Left lung (tissue), 10 donors: ENCODE results near the gene IGFALS. TPM values are rescaled to one million over a fixed set of nuclear protein-coding genes. Genes with fewer than 3 reads are reported as not detected.

Experiments
- ATAC-seq: fragments of 200-7000 bp; cut with Tn5 transposase; one replicate; pipeline ENCODE4 v1.9.1; 2020; ENCODE audit warnings: moderate library complexity
- DNase-seq, 4 donors: peaks; one replicate each; pipeline ENCODE4 v3.0.0-alpha.2; 2013 to 2020
- H3K27ac ChIP-seq, 2 donors: fragments of 200-600 bp; sonication (generic) in 1 of 2; one replicate each; pipeline versions ENCODE4 v1.5.0 to v1.8.0; 2020 to 2021
- H3K27me3 ChIP-seq, 2 donors: fragments of 200-600 bp; sonication (generic) in 1 of 2; one replicate each; pipeline versions ENCODE4 v1.5.0 to v1.8.0; 2020 to 2021
- H3K36me3 ChIP-seq, 2 donors: fragments of 200-600 bp; sonication (generic) in 1 of 2; one replicate each; pipeline versions ENCODE4 v1.5.0 to v1.8.0; 2020 to 2021
- H3K4me1 ChIP-seq, 2 donors: fragments of 200-600 bp; one replicate each; pipeline ENCODE4 v1.8.0; 2021
- H3K4me3 ChIP-seq, 2 donors: fragments of 200-600 bp; sonication (generic) in 1 of 2; one replicate each; pipeline versions ENCODE4 v1.5.0 to v1.8.0; 2020 to 2021; ENCODE audit warnings: mild to moderate bottlenecking in 1 of 2
- H3K9me3 ChIP-seq, 2 donors: fragments of 200-600 bp; sonication (generic) in 1 of 2; one replicate each; pipeline versions ENCODE4 v1.5.0 to v1.8.0; 2020 to 2021
- CTCF ChIP-seq, 2 donors: fragments of 200-600 bp; sonication (generic) in 1 of 2; IDR thresholded peaks; one replicate each; pipeline versions ENCODE4 v1.5.0 to v1.8.0; 2021; ENCODE audit warnings: antibody characterized with exemption in 2 of 2
- intact Hi-C, 2 donors: fragments of 100-400 bp; cut with DNase I; formaldehyde crosslinking; loops; one replicate each; pipeline versions ENCODE4 v1.11.2 to v1.14.2; 2022
- polyA plus RNA-seq, 6 donors: library from polyadenylated mRNA; unstranded; fragments of 120-200 nt; gene quantifications; one replicate each; pipeline ENCODE4 v1.2.1, GENCODE V29; 2013; ENCODE audit not compliant: insufficient read length in 6 of 6
- total RNA-seq, 2 donors: library from RNA; stranded (reverse); fragmentation: NEBNext Ultra II Directional; extraction: Animal tissue kit (Norgen Biotek cat#: 25700); gene quantifications; one replicate each; pipeline ENCODE4 v1.2.1, GENCODE V29; 2021
- donor health status: DM: no; HTN: yes; CAD: no.
- donor health status: DM: no; HTN: no; CAD: no.

Gene IGFALS
- total and polyA plus RNA-seq, 8 donors: 0.37 to 3.3 (median 2.4) TPM

- TF ChIP-seq CTCF (IDR thresholded peaks at IDR 0.05): no peak
- intact Hi-C loops: no loop called here
- Histone ChIP-seq H3K4me1 (peaks cover 13 to 25% of the 10 kb centered on the region in 2 donors), H3K9me3 (no peaks in the 10 kb centered on the region), H3K4me3 (no peak overlapping the region), H3K27ac (no peak overlapping the region), H3K27me3 (no peaks in the 10 kb centered on the region), H3K36me3 (peaks cover 0 to 72% of the 10 kb centered on the region in 2 donors)
- ATAC-seq (no peak), DNase-seq (no peak)
Observed at GRCh38 chr16:1767116-1767994, 26.1 kb downstream of the IGFALS start.

- no peak overlapping the region for H3K4me3 ChIP-seq
- intact Hi-C loops: no loop called here
- H3K27me3 ChIP-seq: no peaks in the 10 kb centered on the region
- no peak for ATAC-seq
- H3K9me3 ChIP-seq: no peaks in the 10 kb centered on the region
- no peak for TF ChIP-seq CTCF (IDR thresholded peaks at IDR 0.05)
- H3K27ac ChIP-seq: no peak overlapping the region
- no peak for DNase-seq
- H3K36me3 ChIP-seq: peaks cover 0 to 79% of the 10 kb centered on the region in 2 donors
- peaks cover 9 to 18% of the 10 kb centered on the region in 2 donors for H3K4me1 ChIP-seq
Observed at GRCh38 chr16:1766701-1767100, 26.8 kb downstream of the IGFALS start.

GRCh38 chr16:1766231-1766630 lies 27.3 kb downstream of the IGFALS start:
- intact Hi-C loops: no loop called here
- TF ChIP-seq CTCF (IDR thresholded peaks at IDR 0.05): no peak
- Histone ChIP-seq H3K27ac (no peak overlapping the region), H3K27me3 (no peaks in the 10 kb centered on the region), H3K36me3 (peaks cover 0 to 83% of the 10 kb centered on the region in 2 donors), H3K9me3 (no peaks in the 10 kb centered on the region), H3K4me3 (no peak overlapping the region), H3K4me1 (peaks cover 8 to 14% of the 10 kb centered on the region in 2 donors)
- DNase-seq (no peak), ATAC-seq (no peak)

GRCh38 chr16:1765826-1766225 lies 27.7 kb downstream of the IGFALS start:
- no peak overlapping the region for H3K4me3 ChIP-seq
- peaks cover 8 to 13% of the 10 kb centered on the region in 2 donors for H3K4me1 ChIP-seq
- H3K36me3 ChIP-seq: peaks cover 0 to 87% of the 10 kb centered on the region in 2 donors
- ATAC-seq (no peak), DNase-seq (no peak)
- TF ChIP-seq CTCF (IDR thresholded peaks at IDR 0.05): no peak
- intact Hi-C loops: no loop called here
- no peaks in the 10 kb centered on the region for H3K27me3 ChIP-seq
- no peaks in the 10 kb centered on the region for H3K9me3 ChIP-seq
- H3K27ac ChIP-seq: no peak overlapping the region

- DNase-seq: no peak
- no peak overlapping the region for H3K27ac ChIP-seq
- H3K36me3 ChIP-seq: peaks cover 0 to 96% of the 10 kb centered on the region in 2 donors
- ATAC-seq: no peak
- H3K4me3 ChIP-seq: no peak overlapping the region
- intact Hi-C loops: no loop called here
- no peaks in the 10 kb centered on the region for H3K9me3 ChIP-seq
- no peak for TF ChIP-seq CTCF (IDR thresholded peaks at IDR 0.05)
- H3K4me1 ChIP-seq: peaks cover under 1 to 4% of the 10 kb centered on the region in 2 donors
- no peaks in the 10 kb centered on the region for H3K27me3 ChIP-seq
Observed at GRCh38 chr16:1764971-1765370, 28.5 kb downstream of the IGFALS start.
